HL-60/S4 treated with phorbol 12-myristate 13-acetate at 8.2 ng/mL for 4 days and 3 days (cell line): ENCODE results near the gene MARK1.

Source experiments
- in situ Hi-C: fragments of 300-500 bp; cut with MboI; formaldehyde crosslinking; loops from 2 replicates; pipeline ENCODE4 v1.15.0; 2022; ENCODE audit warnings: low sequenced_read_pairs

The MARK1 gene

GRCh38 chr1:220687809-220688208, 159.9 kb downstream of the MARK1 start:
- in situ Hi-C loops: no loop called here

GRCh38 chr1:220689666-220690065, 161.7 kb downstream of the MARK1 start:
- in situ Hi-C loops: no loop called here

GRCh38 chr1:220690140-220691052, 162.5 kb downstream of the MARK1 start, which contains the start of gene C1orf115:
TSS of gene C1orf115 (plus strand) at chr1:220690363. CDS start at chr1:220690403, 40 bp downstream.
- in situ Hi-C loops: no loop called here

- in situ Hi-C loops: no loop called here
Observed at GRCh38 chr1:220691053-220691684, 163.2 kb downstream of the MARK1 start.

- in situ Hi-C loops: no loop called here
Observed at GRCh38 chr1:220692436-220693228, 164.7 kb downstream of the MARK1 start.

- in situ Hi-C loops: no loop called here
Observed at GRCh38 chr1:220694866-220695382, 167.0 kb downstream of the MARK1 start.

- in situ Hi-C loops: no loop called here
Observed at GRCh38 chr1:220695426-220695825, 167.5 kb downstream of the MARK1 start.

- in situ Hi-C loops: no loop called here
Observed at GRCh38 chr1:220696226-220696862, 168.4 kb downstream of the MARK1 start.

- in situ Hi-C loops: no loop called here
Observed at GRCh38 chr1:220696863-220697231, 168.9 kb downstream of the MARK1 start.

- in situ Hi-C loops: no loop called here
Observed at GRCh38 chr1:220697326-220697725, 169.4 kb downstream of the MARK1 start.

- in situ Hi-C loops: no loop called here
Observed at GRCh38 chr1:220698607-220699016, 170.7 kb downstream of the MARK1 start.

- in situ Hi-C loops: no loop called here
Observed at GRCh38 chr1:220699044-220699443, 171.1 kb downstream of the MARK1 start.

GRCh38 chr1:220700556-220701179, 172.7 kb downstream of the MARK1 start:
- in situ Hi-C loops: no loop called here

- in situ Hi-C loops: no loop called here
Observed at GRCh38 chr1:220701974-220702373, 174.0 kb downstream of the MARK1 start.

- in situ Hi-C loops: no loop called here
Observed at GRCh38 chr1:220702733-220703270, 174.9 kb downstream of the MARK1 start.

- in situ Hi-C loops: no loop called here
Observed at GRCh38 chr1:220703305-220703704, 175.4 kb downstream of the MARK1 start.

- in situ Hi-C loops: no loop called here
Observed at GRCh38 chr1:220705782-220706181, 177.8 kb downstream of the MARK1 start.

- in situ Hi-C loops: no loop called here
Observed at GRCh38 chr1:220706480-220706879, 178.5 kb downstream of the MARK1 start.

GRCh38 chr1:220707160-220707559, 179.2 kb downstream of the MARK1 start:
- in situ Hi-C loops: no loop called here

GRCh38 chr1:220708244-220708643, 180.3 kb downstream of the MARK1 start:
- in situ Hi-C loops: no loop called here
